Gastroesophageal sphincter (tissue), 4 donors: ENCODE measurements around the gene VWA8. TPM values are rescaled to one million over a fixed set of nuclear protein-coding genes. Genes with fewer than 3 reads are reported as not detected.

Experiments
- ATAC-seq: fragments of 150-250 bp; one replicate; pipeline ENCODE4 v1.9.1; 2016; ENCODE audit warnings: mild to moderate bottlenecking, moderate library complexity
- H3K27ac ChIP-seq, 4 donors: fragments of 200-600 bp; sonication (generic) in 3 of 4; 1 replicate in 3 of 4; 2 replicates in 1 of 4; pipeline ENCODE4 v1.5.1; 2016 to 2019
- H3K27me3 ChIP-seq: fragments of 200-600 bp; sonication (generic); one replicate; pipeline ENCODE4 v1.5.1; 2019
- H3K36me3 ChIP-seq, 2 donors: fragments of 200-600 bp; sonication (generic); one replicate each; pipeline ENCODE4 v1.5.1; 2019; ENCODE audit warnings: control low read depth in 1 of 2
- H3K4me1 ChIP-seq, 3 donors: fragments of 200-600 bp; sonication (generic); 1 replicate in 2 of 3; 2 replicates in 1 of 3; pipeline ENCODE4 v1.5.1; 2016 to 2019; ENCODE audit warnings: control low read depth in 2 of 3
- H3K4me3 ChIP-seq, 2 donors: fragments of 200-600 bp; sonication (generic); one replicate each; pipeline ENCODE4 v1.5.1; 2019; ENCODE audit warnings: mild to moderate bottlenecking in 1 of 2, moderate library complexity in 1 of 2
- H3K9me3 ChIP-seq, 3 donors: fragments of 200-600 bp; sonication (generic); one replicate each; pipeline ENCODE4 v1.5.1; 2017 to 2019; ENCODE audit warnings: control low read depth in 2 of 3
- EP300 ChIP-seq: sonication (generic); formaldehyde crosslinking; IDR thresholded peaks from one replicate; pipeline ENCODE4 v1.6.1; 2017; ENCODE audit warnings: antibody characterized with exemption, mild to moderate bottlenecking
- POLR2A ChIP-seq, 2 donors: fragments of 450-650 bp; IDR thresholded peaks; one replicate each; pipeline ENCODE4 v1.6.1; 2017; ENCODE audit warnings: antibody characterized with exemption in 2 of 2, mild to moderate bottlenecking in 2 of 2, moderate library complexity in 1 of 2
- POLR2AphosphoS5 ChIP-seq: sonication (generic); formaldehyde crosslinking; IDR thresholded peaks from one replicate; pipeline ENCODE4 v1.6.1; 2017; ENCODE audit warnings: antibody characterized with exemption
- WGBS, 2 donors: methylation state at CpG; one replicate each; pipeline ENCODE4 v1.1.5; 2018; ENCODE audit warnings: low coverage in 1 of 2; 5-methylcytosine and 5-hydroxymethylcytosine counted together
- total RNA-seq, 4 donors: library from RNA; depleted of rRNA; stranded (reverse); fragments of >200 nt; gene quantifications; one replicate each; pipeline ENCODE4 v1.1.0, GENCODE V29; 2016
- TF ChIP-seq, protein P1 (sequence below), 4 experiments: fragments of 200-600 bp in 2 of 4; fragments of 450-650 bp in 2 of 4; sonication (generic) in 1 of 4; IDR thresholded peaks; one replicate each; pipeline ENCODE4 v1.5.1; 2017 to 2019; ENCODE audit warnings: antibody characterized with exemption in 4 of 4, mild to moderate bottlenecking in 2 of 4, moderate library complexity in 2 of 4

Gene VWA8
- total RNA-seq, 4 donors from 2014 or later: 20.3 to 34.7 (median 23.9) TPM

DNA sequence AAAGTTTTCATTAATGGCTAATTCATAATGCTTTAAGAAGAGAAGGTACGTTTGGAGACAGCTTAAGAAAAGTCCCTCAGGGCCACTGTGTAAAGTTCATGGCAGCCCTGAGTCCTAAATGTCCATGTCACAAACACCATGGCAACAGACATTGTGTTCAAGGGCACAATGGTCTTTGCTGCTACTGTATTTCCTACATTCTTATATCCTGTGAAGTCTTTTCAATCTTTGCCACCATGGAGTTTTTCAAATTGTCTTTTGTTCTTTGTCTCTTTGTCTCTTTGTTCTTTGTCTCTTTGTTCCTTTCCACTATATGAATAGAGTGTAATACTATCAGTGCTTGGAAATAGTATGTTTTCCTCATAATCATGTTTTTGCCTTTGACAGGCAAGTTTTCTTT lies 178.8 kb downstream of the VWA8 start:
- no peak for TF ChIP-seq POLR2A (IDR thresholded peaks at IDR 0.05)
- no peak for TF ChIP-seq EP300
- TF ChIP-seq, protein P1, sequence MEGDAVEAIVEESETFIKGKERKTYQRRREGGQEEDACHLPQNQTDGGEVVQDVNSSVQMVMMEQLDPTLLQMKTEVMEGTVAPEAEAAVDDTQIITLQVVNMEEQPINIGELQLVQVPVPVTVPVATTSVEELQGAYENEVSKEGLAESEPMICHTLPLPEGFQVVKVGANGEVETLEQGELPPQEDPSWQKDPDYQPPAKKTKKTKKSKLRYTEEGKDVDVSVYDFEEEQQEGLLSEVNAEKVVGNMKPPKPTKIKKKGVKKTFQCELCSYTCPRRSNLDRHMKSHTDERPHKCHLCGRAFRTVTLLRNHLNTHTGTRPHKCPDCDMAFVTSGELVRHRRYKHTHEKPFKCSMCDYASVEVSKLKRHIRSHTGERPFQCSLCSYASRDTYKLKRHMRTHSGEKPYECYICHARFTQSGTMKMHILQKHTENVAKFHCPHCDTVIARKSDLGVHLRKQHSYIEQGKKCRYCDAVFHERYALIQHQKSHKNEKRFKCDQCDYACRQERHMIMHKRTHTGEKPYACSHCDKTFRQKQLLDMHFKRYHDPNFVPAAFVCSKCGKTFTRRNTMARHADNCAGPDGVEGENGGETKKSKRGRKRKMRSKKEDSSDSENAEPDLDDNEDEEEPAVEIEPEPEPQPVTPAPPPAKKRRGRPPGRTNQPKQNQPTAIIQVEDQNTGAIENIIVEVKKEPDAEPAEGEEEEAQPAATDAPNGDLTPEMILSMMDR (IDR thresholded peaks at IDR 0.05): no peak
- TF ChIP-seq POLR2AphosphoS5: no peak
- H3K4me3 ChIP-seq: no peak overlapping the region
- H3K9me3 ChIP-seq: no peaks in the 10 kb centered on the region
- no peak for ATAC-seq
- 38 to 78% methylated on average over 1 of the region's 1 CpG for WGBS, 2 donors
- no peak overlapping the region for H3K27ac ChIP-seq
- H3K4me1 ChIP-seq: peaks cover 0 to 14% (median 0%) of the 10 kb centered on the region in 3 donors
- no peaks in the 10 kb centered on the region for H3K27me3 ChIP-seq
- peaks cover 0 to 6% of the 10 kb centered on the region in 2 donors for H3K36me3 ChIP-seq

DNA sequence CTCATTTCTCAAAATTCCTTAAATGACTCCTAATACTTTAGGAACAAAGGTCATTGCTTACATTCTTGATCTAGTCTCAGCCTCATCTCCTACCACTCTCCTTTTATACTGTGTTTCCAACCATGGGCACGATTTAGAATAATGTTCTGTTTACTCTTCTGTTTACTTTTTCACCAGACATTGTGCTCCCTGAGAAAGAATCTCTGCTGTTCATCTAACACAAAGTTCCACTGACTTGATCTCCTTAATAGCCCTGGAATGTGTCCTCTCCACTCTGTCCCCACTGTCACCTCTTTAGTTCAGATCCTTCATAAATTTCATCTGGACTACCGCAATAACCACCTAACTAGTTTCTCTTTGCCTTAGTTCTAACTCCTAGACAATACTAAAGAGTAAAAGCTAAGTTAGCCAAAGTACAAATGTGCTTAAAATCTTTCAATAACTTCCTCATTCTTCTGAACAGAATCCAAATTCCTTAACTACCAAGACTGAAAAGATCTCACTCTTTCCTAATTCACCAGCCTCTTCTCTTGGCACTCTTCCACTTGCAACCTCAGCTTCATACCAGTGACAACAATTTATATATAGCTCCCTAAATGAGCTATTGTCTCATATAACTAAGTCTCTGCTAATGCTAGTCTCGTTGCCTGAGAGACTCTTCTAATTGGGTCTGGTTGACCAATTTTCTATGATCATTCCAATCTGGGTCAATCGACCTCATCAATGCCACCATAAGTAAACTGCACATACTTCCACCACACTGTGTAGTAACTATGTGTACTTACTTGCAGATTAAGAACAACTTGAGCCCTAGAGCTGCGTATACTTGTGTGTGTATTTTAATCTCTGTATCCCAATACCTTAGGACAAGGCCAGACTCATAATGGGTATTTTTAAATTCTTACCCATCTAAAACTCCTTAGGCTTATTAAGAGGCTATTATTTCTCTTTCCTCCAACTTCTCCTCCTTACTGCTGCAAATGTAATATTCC lies 179.9 kb downstream of the VWA8 start:
- H3K4me3 ChIP-seq: no peak overlapping the region
- peaks cover 0 to 16% of the 10 kb centered on the region in 2 donors for H3K36me3 ChIP-seq
- peak overlapping the region in 3 of 4 donors; percentile 6 to 38 (median 30) for H3K27ac ChIP-seq
- no peaks in the 10 kb centered on the region for H3K9me3 ChIP-seq
- ATAC-seq: peak; percentile 51
- peaks cover 0 to 14% (median 0%) of the 10 kb centered on the region in 3 donors for H3K4me1 ChIP-seq
- no peak for TF ChIP-seq POLR2AphosphoS5
- TF ChIP-seq, protein P1 (IDR thresholded peaks at IDR 0.05): no peak
- WGBS, 2 donors: 50 to 58% methylated on average over 5 of the region's 5 CpGs
- H3K27me3 ChIP-seq: no peaks in the 10 kb centered on the region

DNA sequence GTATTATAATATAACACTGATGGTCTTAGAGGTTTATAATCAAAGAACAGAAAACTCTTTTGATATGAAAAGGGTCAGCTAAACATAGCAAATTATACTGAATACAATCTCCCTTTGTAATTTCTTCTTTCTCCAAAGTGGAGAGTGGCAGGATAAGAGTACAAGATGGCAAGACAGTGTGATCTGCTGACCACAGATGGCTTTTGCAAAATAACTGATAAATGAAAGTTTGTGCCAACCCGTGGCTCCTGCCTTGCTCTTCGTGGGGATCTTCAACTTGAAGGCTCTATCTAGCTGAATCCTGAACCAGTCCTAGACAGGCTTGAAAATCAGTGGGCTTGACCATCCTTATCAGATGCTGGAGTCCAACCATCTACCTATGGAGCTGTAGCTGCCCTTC lies 185.7 kb downstream of the VWA8 start:
- ATAC-seq: no peak
- 80 to 100% methylated on average over 1 to 2 of the region's 2 CpGs for WGBS, 2 donors
- Histone ChIP-seq H3K4me3 (no peak overlapping the region), H3K27me3 (no peaks in the 10 kb centered on the region), H3K4me1 (no peaks in the 10 kb centered on the region), H3K27ac (no peak overlapping the region), H3K9me3 (no peaks in the 10 kb centered on the region), H3K36me3 (peaks cover 0 to 39% of the 10 kb centered on the region in 2 donors)
- TF ChIP-seq EP300 (no peak), POLR2AphosphoS5 (no peak), POLR2A (IDR thresholded peaks at IDR 0.05) (no peak)
- TF ChIP-seq, protein P1 (IDR thresholded peaks at IDR 0.05): no peak

DNA sequence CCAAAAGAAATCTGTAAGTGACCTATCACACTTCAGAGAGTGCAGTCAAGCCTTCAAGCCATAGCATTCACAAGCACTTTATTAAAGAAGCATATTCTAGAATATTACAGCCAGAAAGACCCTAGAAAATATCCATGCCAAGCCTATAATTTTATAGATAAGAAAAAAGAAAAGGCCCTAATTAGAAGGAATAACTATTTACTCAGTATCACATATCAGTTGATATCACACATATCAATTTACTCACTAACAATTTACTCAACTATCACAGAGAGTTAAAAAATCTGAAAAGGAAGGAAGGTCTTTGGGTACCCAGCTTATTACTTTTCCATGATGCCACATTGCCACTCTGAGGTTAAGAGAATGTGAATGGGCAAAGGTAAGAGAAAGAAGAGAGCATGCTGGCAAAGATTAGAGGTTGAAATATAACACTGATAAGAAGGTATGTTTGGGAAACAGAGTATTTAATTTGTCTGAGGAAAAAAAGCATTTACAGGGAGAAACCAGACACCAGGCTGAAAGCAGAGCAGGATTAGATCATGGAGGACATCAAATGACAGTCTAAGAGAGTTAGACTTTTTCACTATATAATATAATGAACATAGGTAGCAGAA lies 186.2 kb downstream of the VWA8 start:
- no peaks in the 10 kb centered on the region for H3K9me3 ChIP-seq
- no peak overlapping the region for H3K27ac ChIP-seq
- H3K36me3 ChIP-seq: peaks cover 0 to 39% of the 10 kb centered on the region in 2 donors
- no peak for ATAC-seq
- no peaks in the 10 kb centered on the region for H3K4me1 ChIP-seq
- TF ChIP-seq POLR2A (IDR thresholded peaks at IDR 0.05): no peak
- no peak for TF ChIP-seq POLR2AphosphoS5
- TF ChIP-seq EP300: no peak
- TF ChIP-seq, protein P1 (IDR thresholded peaks at IDR 0.05): no peak
- H3K27me3 ChIP-seq: no peaks in the 10 kb centered on the region
- H3K4me3 ChIP-seq: no peak overlapping the region
